Inferior parietal cortex (tissue), 1 donor: ENCODE data around the gene RRAS.
"Not testable (repeated sequence)": the region's sequence is repeated elsewhere in the genome, so short reads cannot be mapped to it uniquely, and the experiment has no call there.

Experiments
- DNase-seq: peaks from one replicate; pipeline ENCODE4 v3.0.0-alpha.2; 2016; ENCODE audit errors: extremely low spot score

The RRAS gene

DNA sequence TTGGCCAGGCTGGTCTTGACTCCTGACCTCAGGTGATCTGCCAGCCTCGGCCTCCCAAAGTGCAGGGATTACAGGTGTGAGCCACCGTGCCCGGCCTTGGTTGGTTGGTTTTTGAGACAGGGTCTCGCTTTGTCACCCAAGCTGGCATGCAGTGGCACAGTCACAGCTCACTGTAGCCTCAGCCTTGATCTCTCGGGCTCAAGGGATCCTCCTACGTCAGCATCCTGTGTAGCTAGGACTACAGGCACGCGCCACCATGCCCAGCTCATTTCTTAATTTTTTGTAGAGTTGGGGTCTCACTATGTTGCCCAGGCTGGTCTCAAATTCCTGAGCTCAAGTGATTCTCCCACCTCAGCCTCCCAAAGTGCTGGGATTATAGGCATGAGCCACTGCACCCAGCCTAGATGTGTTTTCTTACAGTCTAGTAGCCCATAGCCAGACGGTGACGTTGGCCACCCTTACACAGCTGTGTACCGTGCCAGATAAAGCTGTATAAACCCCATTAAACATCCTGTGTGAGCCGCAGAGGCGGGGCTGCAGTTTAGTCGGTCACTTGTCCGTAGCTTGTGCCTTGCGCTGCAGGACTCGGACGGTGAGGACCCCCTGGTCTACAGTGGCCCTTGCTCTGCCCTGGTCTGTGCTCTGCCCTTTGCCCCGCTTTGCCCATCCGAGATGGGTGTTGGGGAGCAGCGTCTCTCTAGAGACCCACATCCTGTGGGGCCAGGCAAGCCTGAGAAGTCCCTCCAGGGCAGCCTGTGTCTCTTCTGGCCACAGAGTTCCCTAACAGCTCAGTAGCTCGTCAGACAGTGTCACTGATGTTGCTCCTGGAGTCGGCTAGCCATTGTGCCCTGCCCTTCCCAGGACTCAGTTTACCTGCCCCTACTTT, 15.9 kb upstream of the RRAS start:
- DNase-seq, result no peak

DNA sequence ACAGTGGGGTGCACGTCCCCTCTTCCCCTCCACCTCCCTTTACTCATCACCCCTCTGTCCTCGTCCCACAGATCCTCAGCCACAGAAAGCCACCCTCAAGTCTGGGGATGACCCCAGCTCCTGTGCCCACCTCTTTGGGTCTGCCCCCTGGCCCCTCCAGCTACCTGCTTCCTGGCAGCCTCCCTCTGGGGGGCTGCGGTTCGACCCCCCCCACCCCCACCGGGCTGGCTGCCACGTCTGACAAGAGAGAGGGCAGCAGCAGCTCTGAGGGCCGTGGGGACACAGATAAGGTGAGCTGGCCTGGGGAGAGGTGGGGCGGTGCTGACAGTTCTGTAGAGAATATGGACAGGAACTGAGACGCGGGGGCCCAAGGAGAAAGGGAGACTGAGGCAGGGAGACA, 14.6 kb upstream of the RRAS start:
- no peak for DNase-seq

- no peak for DNase-seq
Observed at GRCh38 chr19:49653466-49653806, 13.5 kb upstream of the RRAS start.

DNA sequence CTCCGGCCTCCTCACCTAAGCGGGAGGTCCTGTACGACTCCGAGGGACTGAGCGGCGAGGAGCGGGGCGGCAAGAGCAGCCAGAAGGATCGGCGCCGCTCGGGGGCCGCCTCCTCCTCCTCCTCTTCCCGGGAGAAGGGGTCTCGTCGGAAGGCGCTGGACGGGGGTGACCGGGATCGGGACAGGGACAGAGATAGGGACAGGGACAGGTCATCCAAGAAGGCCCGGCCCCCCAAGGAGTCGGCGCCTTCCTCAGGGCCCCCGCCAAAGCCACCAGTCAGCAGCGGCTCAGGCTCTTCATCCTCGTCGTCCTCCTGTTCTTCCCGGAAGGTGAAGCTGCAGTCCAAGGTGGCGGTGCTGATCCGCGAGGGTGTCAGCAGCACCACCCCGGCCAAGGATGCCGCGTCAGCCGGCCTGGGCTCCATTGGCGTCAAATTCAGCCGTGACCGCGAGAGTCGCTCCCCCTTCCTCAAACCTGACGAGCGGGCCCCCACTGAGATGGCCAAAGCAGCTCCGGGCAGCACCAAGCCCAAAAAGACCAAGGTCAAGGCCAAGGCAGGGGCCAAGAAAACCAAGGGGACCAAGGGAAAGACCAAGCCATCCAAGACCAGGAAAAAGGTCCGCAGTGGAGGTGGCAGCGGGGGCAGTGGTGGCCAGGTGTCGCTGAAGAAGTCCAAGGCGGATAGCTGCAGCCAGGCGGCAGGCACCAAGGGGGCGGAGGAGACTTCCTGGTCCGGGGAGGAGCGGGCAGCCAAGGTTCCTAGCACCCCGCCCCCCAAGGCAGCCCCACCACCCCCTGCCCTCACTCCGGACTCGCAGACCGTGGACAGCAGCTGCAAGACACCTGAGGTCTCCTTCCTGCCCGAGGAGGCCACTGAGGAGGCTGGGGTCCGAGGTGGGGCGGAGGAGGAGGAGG, 12.9 kb upstream of the RRAS start:
- no peak for DNase-seq

- DNase-seq, result no peak
Observed at GRCh38 chr19:49651820-49652550, 12.0 kb upstream of the RRAS start.

DNA sequence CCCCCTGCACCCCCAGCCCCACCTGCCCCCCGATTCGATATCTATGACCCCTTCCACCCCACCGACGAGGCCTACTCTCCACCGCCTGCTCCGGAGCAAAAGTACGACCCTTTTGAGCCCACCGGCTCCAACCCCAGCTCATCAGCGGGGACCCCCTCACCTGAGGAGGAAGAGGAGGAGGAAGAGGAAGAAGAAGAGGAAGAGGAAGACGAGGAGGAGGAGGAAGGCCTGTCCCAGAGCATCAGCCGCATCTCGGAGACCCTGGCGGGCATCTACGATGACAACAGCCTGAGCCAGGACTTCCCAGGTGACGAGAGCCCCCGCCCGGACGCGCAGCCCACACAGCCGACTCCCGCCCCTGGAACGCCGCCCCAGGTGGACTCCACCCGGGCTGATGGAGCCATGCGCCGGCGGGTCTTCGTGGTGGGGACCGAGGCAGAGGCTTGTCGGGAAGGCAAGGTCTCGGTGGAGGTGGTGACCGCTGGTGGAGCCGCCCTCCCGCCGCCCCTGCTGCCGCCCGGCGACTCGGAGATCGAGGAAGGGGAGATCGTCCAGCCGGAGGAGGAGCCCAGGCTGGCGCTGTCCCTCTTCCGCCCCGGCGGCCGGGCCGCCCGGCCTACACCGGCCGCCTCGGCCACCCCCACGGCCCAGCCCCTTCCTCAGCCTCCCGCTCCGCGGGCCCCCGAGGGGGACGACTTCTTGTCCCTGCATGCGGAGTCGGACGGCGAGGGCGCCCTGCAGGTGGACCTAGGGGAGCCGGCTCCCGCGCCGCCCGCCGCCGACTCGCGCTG, 11.3 kb upstream of the RRAS start:
- DNase-seq, result no peak

DNA sequence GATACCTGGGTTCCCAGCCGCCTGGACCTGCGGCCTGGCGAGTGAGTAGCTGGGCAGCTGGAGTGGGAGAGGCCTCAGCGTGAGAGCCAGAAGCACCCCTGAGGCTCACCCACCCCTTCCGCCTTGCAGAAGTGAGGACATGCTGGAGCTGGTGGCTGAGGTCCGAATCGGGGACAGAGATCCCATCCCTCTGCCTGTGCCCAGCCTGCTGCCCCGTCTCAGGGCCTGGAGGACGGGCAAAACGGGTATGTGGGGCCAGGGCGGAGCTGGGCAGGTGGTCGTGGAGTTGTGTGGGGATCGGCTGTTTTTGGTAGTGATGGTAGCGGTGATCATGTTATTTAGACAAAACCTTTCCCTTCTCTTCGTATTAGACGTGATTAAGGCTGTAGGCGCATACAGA, 6.6 kb upstream of the RRAS start:
- DNase-seq, result no peak

GRCh38 chr19:49645995-49646394, 6.1 kb upstream of the RRAS start:
- no peak for DNase-seq

GRCh38 chr19:49645592-49645991, 5.6 kb upstream of the RRAS start:
- DNase-seq, result no peak

DNA sequence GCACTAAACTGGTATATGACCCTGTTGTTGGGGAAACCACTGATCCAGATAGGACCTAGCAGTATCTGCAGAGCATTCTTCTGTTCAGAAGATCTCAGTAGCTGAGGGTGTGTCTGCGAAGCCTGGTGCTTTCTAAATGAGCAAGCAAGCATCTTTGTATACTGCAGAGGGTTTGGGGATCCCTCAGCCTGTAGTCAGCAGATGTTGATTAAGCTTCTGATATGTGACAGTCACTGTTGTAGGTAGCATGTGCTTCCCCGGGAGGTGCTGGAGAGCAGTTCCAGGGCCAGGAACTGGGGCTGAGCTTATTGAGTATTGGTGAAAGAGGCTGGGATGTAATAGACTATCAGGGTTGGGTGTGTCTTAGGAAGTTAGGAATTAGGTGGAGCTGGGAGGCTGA, 3.5 kb upstream of the RRAS start:
- DNase-seq, result no peak

GRCh38 chr19:49642492-49643035, 2.6 kb upstream of the RRAS start:
- no peak for DNase-seq

DNA sequence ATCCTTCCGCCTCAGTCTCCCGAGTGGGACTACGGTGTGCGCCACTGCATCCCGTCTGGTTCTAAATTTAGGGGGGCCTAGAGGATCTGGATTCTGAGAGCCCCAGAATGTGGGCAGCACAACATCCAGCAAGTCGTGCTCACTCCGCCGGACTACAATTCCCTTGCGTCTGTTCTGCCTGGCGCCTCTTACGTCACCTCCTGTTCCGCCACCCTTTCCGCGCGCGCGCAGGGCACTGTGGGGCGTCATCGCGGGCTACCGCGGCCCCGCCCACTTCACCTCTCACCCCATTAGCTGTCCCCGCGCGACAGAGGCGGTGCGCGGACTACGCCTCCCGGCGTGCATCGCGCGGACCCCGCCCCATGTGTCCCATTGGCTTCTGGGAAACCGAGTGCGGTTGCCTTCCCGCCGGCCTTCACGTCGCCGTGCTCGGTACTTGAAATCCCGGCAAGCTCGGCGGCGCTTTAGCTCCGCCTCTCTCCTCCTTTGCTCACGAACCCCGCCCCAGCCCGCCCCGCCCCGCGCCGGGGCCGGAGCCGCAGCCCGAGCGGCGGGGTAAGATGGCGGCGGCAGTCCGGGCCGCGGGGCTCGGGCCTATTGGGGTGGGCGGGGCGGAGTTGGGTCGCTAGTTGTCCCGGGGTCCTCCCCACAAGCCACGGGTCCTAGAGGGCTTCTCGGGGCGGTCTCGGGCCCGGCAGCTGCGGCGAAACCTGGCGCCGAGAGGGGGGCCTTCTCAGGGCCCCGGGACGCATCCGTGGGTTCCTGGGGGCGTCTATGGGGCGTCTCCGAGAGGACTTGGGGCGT, 1.9 kb upstream of the RRAS start, which contains the start of gene SCAF1:
TSS of gene SCAF1 (plus strand) at position 522 of the 804 bp plus-strand sequence. CDS start 2,818 bp downstream, outside the sequence.
- DNase-seq, result peak; percentile 98

DNA sequence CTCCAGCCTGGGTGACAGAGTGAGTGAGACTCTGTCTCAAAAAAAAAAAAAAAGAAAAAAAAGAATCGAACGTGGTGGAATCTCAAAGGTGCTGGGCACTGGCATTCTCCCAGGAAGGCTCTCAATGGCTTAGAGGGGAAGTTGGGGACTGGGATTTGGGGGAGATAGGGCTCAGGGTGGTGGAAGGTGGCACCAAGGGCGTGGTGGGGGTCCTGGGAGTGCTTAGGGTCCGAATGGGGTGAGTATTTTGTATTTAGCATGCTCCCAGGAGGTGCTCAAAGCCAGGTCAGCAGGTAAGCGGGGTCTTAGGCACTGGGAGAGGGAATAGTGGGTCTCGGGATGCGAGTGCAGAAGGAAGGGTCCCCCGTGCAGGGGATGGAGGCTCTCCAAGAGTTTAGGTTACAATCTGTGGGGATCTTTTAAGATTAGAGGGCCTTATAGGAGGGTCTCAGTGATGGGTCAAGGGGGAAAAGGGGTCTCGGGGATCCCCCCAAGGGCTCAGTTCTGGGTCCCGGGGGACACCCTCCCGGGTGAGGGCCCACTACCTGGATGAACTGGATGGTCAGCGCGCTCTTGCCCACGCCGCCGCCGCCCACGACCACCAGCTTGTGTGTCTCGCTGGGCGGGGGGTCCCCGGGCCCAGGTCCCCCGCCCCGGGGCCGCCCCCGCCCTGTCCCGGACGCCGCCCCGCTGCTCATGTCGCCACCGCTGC, 386 bp downstream of the RRAS start:
- no peak for DNase-seq

- DNase-seq, result no peak
Observed at GRCh38 chr19:49637821-49638738, 1.9 kb downstream of the RRAS start.

- no peak for DNase-seq
Observed at GRCh38 chr19:49636233-49636932, 3.6 kb downstream of the RRAS start.

DNA sequence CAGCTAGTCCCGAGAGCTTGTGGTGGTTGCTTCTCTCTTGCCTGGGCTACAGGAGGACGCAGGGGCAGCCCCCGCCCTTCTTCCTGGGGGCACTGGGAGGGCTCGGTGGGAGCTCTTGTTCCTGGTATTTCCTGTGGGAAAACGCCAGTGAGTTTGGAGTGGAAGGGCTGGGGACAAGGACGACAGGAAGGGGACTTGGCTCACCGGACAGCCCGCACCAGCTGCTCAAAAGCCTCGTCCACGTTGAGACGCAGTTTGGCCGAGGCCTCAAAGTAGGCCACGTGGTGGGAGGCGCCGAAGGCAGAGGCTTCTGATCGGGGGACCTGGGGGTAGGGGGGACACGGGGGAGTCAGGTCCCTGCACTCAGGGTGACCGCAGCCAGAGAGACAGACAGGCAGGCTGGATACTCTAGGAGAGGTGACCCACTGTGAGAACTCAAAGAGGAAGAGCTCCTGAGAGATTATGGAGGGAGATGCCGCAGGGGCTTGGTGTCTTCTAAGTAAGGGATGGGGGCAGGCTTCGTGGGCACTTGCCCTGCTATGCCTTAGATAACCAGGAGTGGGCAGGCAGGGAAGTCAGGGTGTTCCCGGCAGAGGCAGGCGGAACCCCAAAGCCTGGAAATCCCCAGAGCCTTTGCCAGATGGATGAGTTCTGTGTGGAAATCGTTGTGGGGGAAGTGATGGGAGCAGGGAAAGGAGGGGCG, 4.3 kb downstream of the RRAS start:
- DNase-seq, result no peak

GRCh38 chr19:49633273-49633672, 6.7 kb downstream of the RRAS start:
- DNase-seq, result not testable (repeated sequence)
